Measurements from ENCODE around the gene ZEB2.

ZEB2 gene

GRCh38 chr2:144493027-144493809 lies 26.7 kb downstream of the ZEB2 start:
- peak; percentile 90 for DNase-seq

DNA sequence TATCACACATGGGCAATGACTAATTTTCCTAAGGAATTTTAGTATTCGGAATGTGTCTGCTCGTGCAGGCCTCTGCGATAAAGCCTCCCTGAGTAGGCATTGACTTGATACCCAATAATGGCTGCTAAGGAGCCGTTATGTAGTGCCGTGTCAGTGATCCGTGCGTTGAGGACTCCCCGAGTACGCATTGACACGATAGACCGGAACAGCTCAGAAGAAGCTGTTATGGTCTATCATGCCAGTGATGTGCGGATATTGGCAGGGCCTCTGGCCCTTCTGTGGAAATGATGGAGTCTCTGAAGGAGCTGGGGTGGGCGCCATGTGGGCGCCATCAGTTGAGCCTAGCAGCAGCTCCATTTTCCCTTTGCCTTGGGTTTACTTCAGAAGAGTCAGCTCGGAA lies 29.1 kb downstream of the ZEB2 start:
- no peak for DNase-seq

GRCh38 chr2:144490017-144490416 lies 29.9 kb downstream of the ZEB2 start:
- DNase-seq, result peak; percentile 70

- DNase-seq, result no peak
Measured at GRCh38 chr2:144489315-144489916, 30.5 kb downstream of the ZEB2 start.

GRCh38 chr2:144484201-144484948 lies 35.5 kb downstream of the ZEB2 start:
- DNase-seq, result no peak

DNA sequence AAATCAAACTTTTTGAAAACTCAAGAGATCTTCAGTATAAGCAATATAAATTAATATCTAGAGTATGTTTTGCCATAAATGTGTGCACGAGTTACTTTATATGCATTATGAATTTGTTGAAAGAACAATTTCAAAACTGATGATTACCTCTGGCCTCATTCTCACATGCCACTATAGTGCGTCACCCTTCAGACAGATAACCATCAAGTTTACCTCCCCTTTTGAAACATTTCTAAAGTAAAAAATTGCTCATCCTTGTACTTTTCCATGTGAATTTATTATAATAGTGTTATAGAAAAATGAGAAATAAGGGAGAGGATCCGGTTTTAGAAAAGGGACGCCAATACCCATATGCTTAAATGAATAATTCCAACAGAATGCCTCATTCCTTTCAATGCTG lies 38.3 kb downstream of the ZEB2 start:
- no peak for DNase-seq

- no peak for DNase-seq
Measured at GRCh38 chr2:144481109-144481508, 38.8 kb downstream of the ZEB2 start.

GRCh38 chr2:144480285-144480684 lies 39.6 kb downstream of the ZEB2 start:
- no peak for DNase-seq

DNA sequence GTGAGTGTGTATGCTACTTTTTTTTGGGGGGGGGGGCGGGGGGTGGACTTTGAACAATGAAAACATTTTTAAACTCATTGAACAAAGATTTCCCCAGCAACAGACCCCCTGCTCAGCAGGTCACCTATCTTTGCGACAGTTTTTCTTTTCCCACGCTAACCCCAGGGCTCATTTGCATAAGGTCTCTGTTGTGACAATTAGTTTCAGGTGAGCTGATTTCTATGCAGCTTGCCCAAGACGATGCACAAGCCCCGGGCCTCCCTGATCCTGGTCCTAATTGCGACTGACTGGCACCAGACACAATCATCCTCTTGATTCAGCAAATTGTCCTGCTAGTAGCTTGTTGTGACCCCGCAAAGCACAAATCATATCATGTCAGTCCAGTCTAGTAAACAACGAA lies 40.3 kb downstream of the ZEB2 start:
- no peak for DNase-seq

- no peak for DNase-seq
Measured at GRCh38 chr2:144479138-144479537, 40.8 kb downstream of the ZEB2 start.

DNA sequence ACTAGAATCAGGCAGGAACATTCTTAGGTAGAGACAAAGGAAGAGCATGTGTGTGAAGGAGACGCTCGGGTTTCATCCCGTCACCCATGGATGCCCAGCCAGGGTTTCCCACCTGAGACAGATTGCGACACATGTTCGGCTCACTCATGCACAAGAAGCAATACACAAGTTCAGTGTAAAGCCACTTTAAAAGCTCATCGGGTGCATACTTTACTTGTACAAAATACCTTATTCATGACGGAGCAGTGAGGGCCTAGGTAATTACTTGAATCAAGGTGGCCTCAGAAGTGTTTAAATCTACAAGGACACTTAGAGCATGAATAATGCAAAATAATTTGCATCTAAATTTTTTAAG lies 42.0 kb downstream of the ZEB2 start:
- DNase-seq, result no peak

- DNase-seq, result no peak
Measured at GRCh38 chr2:144477281-144477956, 42.5 kb downstream of the ZEB2 start.

DNA sequence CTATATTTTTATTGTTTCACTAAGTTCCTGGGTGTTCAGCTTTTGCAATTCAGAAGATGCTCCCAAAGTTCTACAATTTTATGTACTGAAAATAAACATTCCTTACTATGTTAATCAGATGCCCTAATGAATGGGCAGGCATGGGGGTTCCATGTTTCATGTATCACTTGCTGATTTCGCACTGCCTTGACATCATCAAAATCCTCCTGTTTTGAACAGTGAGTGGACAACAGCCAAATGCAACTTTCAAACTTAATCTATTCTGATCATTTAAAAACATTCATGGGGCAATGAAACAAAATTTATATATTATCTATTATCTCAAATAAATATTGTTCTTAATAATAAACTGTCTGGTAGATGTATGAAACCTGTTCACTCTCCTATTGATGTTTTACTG lies 43.2 kb downstream of the ZEB2 start:
- no peak for DNase-seq

GRCh38 chr2:144475569-144476275 lies 44.2 kb downstream of the ZEB2 start:
- DNase-seq, result no peak

DNA sequence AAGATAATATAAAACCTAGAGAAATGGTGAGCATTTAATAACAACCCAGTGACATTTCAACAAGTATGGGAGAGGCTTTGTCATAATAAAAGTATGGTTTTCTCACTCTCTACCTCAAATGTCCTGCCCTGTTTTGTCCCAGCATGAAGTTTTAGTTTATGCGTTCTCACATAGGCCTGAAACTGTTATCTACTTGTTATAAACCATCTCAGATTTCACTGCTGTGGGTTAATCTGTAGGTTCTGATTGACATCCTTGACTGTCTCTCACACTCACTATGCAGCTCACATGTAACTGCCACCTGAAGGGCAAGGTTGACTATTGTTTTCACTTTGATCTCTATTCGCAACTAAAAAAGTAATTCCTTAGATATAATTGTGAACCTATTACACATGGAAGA lies 44.9 kb downstream of the ZEB2 start:
- DNase-seq, result no peak

- DNase-seq, result no peak
Measured at GRCh38 chr2:144474017-144474416, 45.9 kb downstream of the ZEB2 start.

DNA sequence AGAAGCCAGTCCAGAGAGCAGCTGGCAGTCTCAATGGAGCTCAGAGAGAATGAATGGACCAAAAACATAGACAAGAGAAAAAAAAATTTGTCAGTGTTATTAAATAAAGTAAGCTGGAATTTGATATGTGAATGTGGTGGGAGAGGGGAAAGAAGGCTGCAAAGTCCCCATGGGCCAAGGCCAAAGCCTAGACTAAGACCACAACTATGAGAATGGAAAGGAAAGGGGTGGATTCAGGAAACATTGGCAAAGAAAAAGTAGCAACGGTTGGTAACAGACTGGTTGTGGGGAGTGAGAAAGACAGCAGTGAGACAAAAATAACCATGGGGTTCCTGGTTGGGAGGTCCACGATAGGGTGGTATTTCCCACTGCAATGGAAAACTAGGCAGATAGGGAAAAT lies 47.0 kb downstream of the ZEB2 start:
- no peak for DNase-seq

GRCh38 chr2:144472046-144472412 lies 47.9 kb downstream of the ZEB2 start:
- DNase-seq, result no peak

DNA sequence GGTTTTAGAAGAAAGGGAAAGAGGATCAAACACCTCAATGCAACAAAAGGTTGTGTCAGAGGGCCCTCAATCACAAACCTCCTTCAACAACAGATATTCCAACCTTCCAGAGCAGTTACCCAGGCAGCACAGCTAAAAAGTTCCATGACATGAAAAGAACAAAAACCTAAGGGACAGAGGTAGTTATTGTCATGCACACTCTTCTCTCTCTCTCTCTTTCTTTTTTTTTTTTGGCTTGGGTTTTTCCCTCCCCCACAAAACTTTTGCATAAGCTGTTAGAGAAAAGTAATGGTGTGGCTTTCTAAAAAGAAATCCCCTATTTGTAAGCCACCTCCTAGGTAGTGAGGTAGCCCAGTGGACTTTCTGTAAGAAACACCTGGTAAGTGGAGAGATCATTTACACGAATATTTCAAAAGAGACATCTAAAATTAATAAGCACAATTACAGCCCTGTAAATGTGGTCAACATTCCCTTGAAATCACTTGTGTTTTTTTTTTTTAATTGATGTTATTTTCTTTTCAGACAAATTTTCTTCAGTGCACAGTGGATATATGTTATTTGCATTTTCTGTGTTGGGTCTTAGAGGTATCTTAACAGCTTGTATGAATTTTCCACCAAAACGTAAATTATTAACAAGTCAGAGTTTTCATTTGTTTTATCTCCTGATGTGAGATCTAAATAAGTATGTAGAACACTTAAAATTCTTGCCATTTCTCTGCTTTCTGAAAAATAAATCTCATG lies 48.4 kb downstream of the ZEB2 start:
- DNase-seq, result no peak

GRCh38 chr2:144470816-144471215 lies 49.1 kb downstream of the ZEB2 start:
- peak; percentile 33 for DNase-seq

- no peak for DNase-seq
Measured at GRCh38 chr2:144470334-144470733, 49.6 kb downstream of the ZEB2 start.

GRCh38 chr2:144469798-144470197 lies 50.1 kb downstream of the ZEB2 start:
- no peak for DNase-seq
